Loucy (cell line): ENCODE data around the gene ZNF544.

Experiments
- H2AFZ ChIP-seq: fragments of 200-600 bp; sonication (generic); 2 replicates; pipeline ENCODE4 v1.6.0; 2016; ENCODE audit warnings: antibody characterized with exemption, mild to moderate bottlenecking, low read length, moderate library complexity
- H3F3A ChIP-seq: fragments of 200-600 bp; 2 replicates; pipeline ENCODE4 v1.6.0; 2016; ENCODE audit warnings: antibody characterized with exemption, low read depth, mild to moderate bottlenecking
- H3K27me3 ChIP-seq: fragments of 200-600 bp; sonication (generic); 2 replicates; pipeline ENCODE4 v1.6.1; 2014; ENCODE audit warnings: low read length, mild to moderate bottlenecking; ENCODE audit not compliant: insufficient read depth, poor library complexity, severe bottlenecking
- H3K36me3 ChIP-seq: fragments of 200-600 bp; sonication (generic); 2 replicates; pipeline ENCODE4 v1.6.1; 2016; ENCODE audit warnings: low read length; ENCODE audit not compliant: insufficient read depth
- H3K4me1 ChIP-seq: fragments of 200-600 bp; sonication (generic); 2 replicates; pipeline ENCODE4 v1.5.1; 2014; ENCODE audit warnings: low read length, mild to moderate bottlenecking; ENCODE audit not compliant: insufficient read depth, poor library complexity, severe bottlenecking
- H3K4me2 ChIP-seq: fragments of 200-600 bp; sonication (generic); 2 replicates; pipeline ENCODE4 v1.6.0; 2014; ENCODE audit warnings: antibody characterized with exemption, low read length, low read depth, mild to moderate bottlenecking; ENCODE audit not compliant: poor library complexity, severe bottlenecking
- H3K4me3 ChIP-seq: fragments of 200-600 bp; sonication (generic); 2 replicates; pipeline ENCODE4 v1.5.1; 2014; ENCODE audit warnings: low read length, mild to moderate bottlenecking, mixed read lengths; ENCODE audit not compliant: poor library complexity, severe bottlenecking
- H3K79me2 ChIP-seq: fragments of 200-600 bp; sonication (generic); 2 replicates; pipeline ENCODE4 v1.6.1; 2014; ENCODE audit warnings: low read length; ENCODE audit not compliant: insufficient read depth
- H3K9ac ChIP-seq: fragments of 200-600 bp; sonication (generic); 2 replicates; pipeline ENCODE4 v1.6.0; 2014; ENCODE audit warnings: mild to moderate bottlenecking, low read depth, low read length, moderate library complexity; ENCODE audit not compliant: poor library complexity, severe bottlenecking
- H3K9me2 ChIP-seq: fragments of 200-600 bp; sonication (generic); replicated peaks from 2 replicates; pipeline ENCODE4 v1.6.1; 2016; ENCODE audit warnings: low read depth, low read length, mixed read lengths
- H3K9me3 ChIP-seq: fragments of 200-600 bp; sonication (generic); 2 replicates; pipeline ENCODE4 v1.6.1; 2014; ENCODE audit warnings: mild to moderate bottlenecking, antibody characterized with exemption, low read length, low read depth; ENCODE audit not compliant: insufficient read depth
- H4K20me1 ChIP-seq: fragments of 200-600 bp; sonication (generic); 2 replicates; pipeline ENCODE4 v1.6.0; 2014; ENCODE audit warnings: antibody characterized with exemption, low read length, mild to moderate bottlenecking; ENCODE audit not compliant: insufficient read depth, poor library complexity, severe bottlenecking
- CTCF ChIP-seq: fragments of 200-600 bp; sonication (generic); conservative IDR thresholded peaks from 2 replicates; pipeline ENCODE4 v1.5.1; 2014; ENCODE audit warnings: mild to moderate bottlenecking, antibody characterized with exemption, low read length
- EZH2phosphoT487 ChIP-seq: fragments of 200-600 bp; IDR thresholded peaks from 2 replicates; pipeline ENCODE4 v1.6.1; 2018; ENCODE audit warnings: antibody characterized with exemption, mild to moderate bottlenecking, moderate library complexity, borderline replicate concordance

Gene ZNF544

GRCh38 chr19:58261968-58262921 is 33.5 kb downstream of the ZNF544 start:
- 0 out of 2 replicates have a peak, but pooled peaks cover 3% of the 10 kb centered on the region for H3F3A ChIP-seq
- H3K4me1 ChIP-seq: no peaks in the 10 kb centered on the region
- H3K4me2 ChIP-seq: no peak overlapping the region
- H4K20me1 ChIP-seq: no peaks in the 10 kb centered on the region
- no peaks in the 10 kb centered on the region for H3K79me2 ChIP-seq
- peaks cover 80% of the 10 kb centered on the region for H3K9me3 ChIP-seq
- H3K36me3 ChIP-seq: peaks cover 54% of the 10 kb centered on the region
- H3K4me3 ChIP-seq: no peak overlapping the region
- TF ChIP-seq CTCF: no peak
- no peak for TF ChIP-seq EZH2phosphoT487
- no peak overlapping the region for H3K9ac ChIP-seq
- no peaks in the 10 kb centered on the region for H3K9me2 ChIP-seq
- H2AFZ ChIP-seq: no peak overlapping the region
- no peaks in the 10 kb centered on the region for H3K27me3 ChIP-seq

GRCh38 chr19:58262922-58263296 is 34.2 kb downstream of the ZNF544 start:
- H3K9me2 ChIP-seq: no peaks in the 10 kb centered on the region
- H3K79me2 ChIP-seq: no peaks in the 10 kb centered on the region
- TF ChIP-seq EZH2phosphoT487 (no peak), CTCF (no peak)
- no peak overlapping the region for H2AFZ ChIP-seq
- H3K9ac ChIP-seq: no peak overlapping the region
- no peaks in the 10 kb centered on the region for H3K27me3 ChIP-seq
- H3F3A ChIP-seq: 0 out of 2 replicates have a peak, but pooled peaks cover 3% of the 10 kb centered on the region
- no peak overlapping the region for H3K4me2 ChIP-seq
- H3K36me3 ChIP-seq: peaks cover 47% of the 10 kb centered on the region
- no peak overlapping the region for H3K4me3 ChIP-seq
- H4K20me1 ChIP-seq: no peaks in the 10 kb centered on the region
- no peaks in the 10 kb centered on the region for H3K4me1 ChIP-seq
- H3K9me3 ChIP-seq: peaks cover 73% of the 10 kb centered on the region

- Histone ChIP-seq H3K9ac (no peak overlapping the region), H3K4me1 (no peaks in the 10 kb centered on the region), H3K79me2 (no peaks in the 10 kb centered on the region), H3F3A (0 out of 2 replicates have a peak, but pooled peaks cover 3% of the 10 kb centered on the region), H3K4me3 (no peak overlapping the region), H3K9me3 (peaks cover 57% of the 10 kb centered on the region), H3K36me3 (peaks cover 28% of the 10 kb centered on the region), H4K20me1 (no peaks in the 10 kb centered on the region), H2AFZ (no peak overlapping the region), H3K4me2 (no peak overlapping the region), H3K27me3 (no peaks in the 10 kb centered on the region), H3K9me2 (no peaks in the 10 kb centered on the region)
- TF ChIP-seq CTCF: no peak
- no peak for TF ChIP-seq EZH2phosphoT487
Measured at GRCh38 chr19:58265100-58265499, 36.4 kb downstream of the ZNF544 start.
